Hepatocyte (in vitro differentiated cells): Measurements from ENCODE around the gene BAHCC1. TPM values are rescaled to one million over a fixed set of nuclear protein-coding genes. Genes with fewer than 3 reads are reported as not detected.

Experiments used
- DNase-seq: peaks from one replicate; pipeline ENCODE4 v3.0.0-alpha.2; 2016; ENCODE audit warnings: low spot score
- H2AFZ ChIP-seq: fragments of 200-600 bp; sonication (generic); 2 replicates; pipeline ENCODE4 v1.6.0; 2016; ENCODE audit warnings: antibody characterized with exemption, mild to moderate bottlenecking
- H3K27ac ChIP-seq: fragments of 200-600 bp; sonication (generic); 2 replicates; pipeline ENCODE4 v1.5.1; 2016; ENCODE audit warnings: mild to moderate bottlenecking
- H3K27me3 ChIP-seq: fragments of 200-600 bp; sonication (generic); 2 replicates; pipeline ENCODE4 v1.6.1; 2016
- H3K36me3 ChIP-seq: fragments of 200-600 bp; sonication (generic); replicated peaks from 2 replicates; pipeline ENCODE4 v1.5.1; 2016; ENCODE audit warnings: low read depth; ENCODE audit not compliant: insufficient read depth
- H3K4me1 ChIP-seq: fragments of 200-600 bp; sonication (generic); 2 replicates; pipeline ENCODE4 v1.5.1; 2016; ENCODE audit warnings: mild to moderate bottlenecking, moderate library complexity; ENCODE audit not compliant: insufficient read depth
- H3K4me2 ChIP-seq: fragments of 200-600 bp; sonication (generic); 2 replicates; pipeline ENCODE4 v1.6.0; 2016
- H3K4me3 ChIP-seq: fragments of 200-600 bp; sonication (generic); 2 replicates; pipeline ENCODE4 v1.5.1; 2016; ENCODE audit warnings: mild to moderate bottlenecking
- H3K79me2 ChIP-seq: fragments of 200-600 bp; sonication (generic); 2 replicates; pipeline ENCODE4 v1.6.0; 2017; ENCODE audit warnings: mild to moderate bottlenecking
- H3K9me2 ChIP-seq: fragments of 200-600 bp; sonication (generic); replicated peaks from 2 replicates; pipeline ENCODE4 v1.6.0; 2017; ENCODE audit warnings: mild to moderate bottlenecking; ENCODE audit not compliant: insufficient read depth
- H3K9me3 ChIP-seq: fragments of 200-600 bp; sonication (generic); 2 replicates; pipeline ENCODE4 v1.5.1; 2016; ENCODE audit warnings: low read depth, mild to moderate bottlenecking
- H4K20me1 ChIP-seq: fragments of 200-600 bp; sonication (generic); 2 replicates; pipeline ENCODE4 v1.6.0; 2016; ENCODE audit warnings: mild to moderate bottlenecking; ENCODE audit not compliant: insufficient read depth, poor library complexity, severe bottlenecking
- EZH2 ChIP-seq: fragments of 200-600 bp; sonication (generic); IDR thresholded peaks from 2 replicates; pipeline ENCODE4 v1.6.1; 2016; ENCODE audit warnings: antibody characterized with exemption, mild to moderate bottlenecking, borderline replicate concordance
- EZH2phosphoT487 ChIP-seq: fragments of 200-600 bp; sonication (generic); IDR thresholded peaks from one replicate; pipeline ENCODE4 v1.6.1; 2018; ENCODE audit warnings: antibody characterized with exemption, mild to moderate bottlenecking, low read depth, moderate library complexity; ENCODE audit not compliant: unreplicated experiment, severe bottlenecking
- WGBS: methylation state at CpG from one replicate; pipeline ENCODE4 v1.1.6; 2016; ENCODE audit warnings: low lambda C conversion rate; ENCODE audit errors: missing lambda C conversion rate; 5-methylcytosine and 5-hydroxymethylcytosine counted together
- polyA plus RNA-seq: library from polyadenylated mRNA; unstranded; fragments of >200 nt; fragmentation: Nextera tagmentation; extraction: Ambion mirVana; gene quantifications from 2 replicates; pipeline ENCODE4 v1.2.1, GENCODE V29; 2016
- total RNA-seq: library from RNA; depleted of rRNA; stranded (reverse); fragments of >200 nt; gene quantifications from 2 replicates; pipeline ENCODE4 v1.2.3, GENCODE V29; 2014
- TF ChIP-seq, protein P1 (sequence below): fragments of 200-600 bp; sonication (generic); IDR thresholded peaks from 2 replicates; pipeline ENCODE4 v1.5.1; 2016; ENCODE audit warnings: antibody characterized with exemption, mild to moderate bottlenecking; ENCODE audit not compliant: poor library complexity

BAHCC1 gene
- total and polyA plus RNA-seq, 2 experiments from 2014 or later, result 6.4 to 6.6 TPM

- Histone ChIP-seq H3K27me3 (no peaks in the 10 kb centered on the region), H3K9me2 (no peaks in the 10 kb centered on the region), H3K4me2 (no peak overlapping the region), H4K20me1 (peaks cover 11% of the 10 kb centered on the region), H2AFZ (no peak overlapping the region), H3K9me3 (no peaks in the 10 kb centered on the region), H3K4me1 (peaks cover 25% of the 10 kb centered on the region), H3K27ac (no peak overlapping the region), H3K36me3 (no peaks in the 10 kb centered on the region), H3K4me3 (no peak overlapping the region), H3K79me2 (peaks cover 58% of the 10 kb centered on the region)
- DNase-seq, result no peak
- 86% methylated on average over 10 of the region's 10 CpGs for WGBS
- TF ChIP-seq, protein P1, sequence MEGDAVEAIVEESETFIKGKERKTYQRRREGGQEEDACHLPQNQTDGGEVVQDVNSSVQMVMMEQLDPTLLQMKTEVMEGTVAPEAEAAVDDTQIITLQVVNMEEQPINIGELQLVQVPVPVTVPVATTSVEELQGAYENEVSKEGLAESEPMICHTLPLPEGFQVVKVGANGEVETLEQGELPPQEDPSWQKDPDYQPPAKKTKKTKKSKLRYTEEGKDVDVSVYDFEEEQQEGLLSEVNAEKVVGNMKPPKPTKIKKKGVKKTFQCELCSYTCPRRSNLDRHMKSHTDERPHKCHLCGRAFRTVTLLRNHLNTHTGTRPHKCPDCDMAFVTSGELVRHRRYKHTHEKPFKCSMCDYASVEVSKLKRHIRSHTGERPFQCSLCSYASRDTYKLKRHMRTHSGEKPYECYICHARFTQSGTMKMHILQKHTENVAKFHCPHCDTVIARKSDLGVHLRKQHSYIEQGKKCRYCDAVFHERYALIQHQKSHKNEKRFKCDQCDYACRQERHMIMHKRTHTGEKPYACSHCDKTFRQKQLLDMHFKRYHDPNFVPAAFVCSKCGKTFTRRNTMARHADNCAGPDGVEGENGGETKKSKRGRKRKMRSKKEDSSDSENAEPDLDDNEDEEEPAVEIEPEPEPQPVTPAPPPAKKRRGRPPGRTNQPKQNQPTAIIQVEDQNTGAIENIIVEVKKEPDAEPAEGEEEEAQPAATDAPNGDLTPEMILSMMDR, result no peak
- no peak for TF ChIP-seq EZH2
These were observed 21.4 kb downstream of the BAHCC1 start for GRCh38 chr17:81416612-81417011.

- H3K27me3 ChIP-seq, result no peaks in the 10 kb centered on the region
- H3K27ac ChIP-seq, result peak overlapping the region; percentile 51
- H3K4me1 ChIP-seq, result peaks cover 28% of the 10 kb centered on the region
- 72% methylated on average over 26 of the region's 38 CpGs for WGBS
- H3K9me3 ChIP-seq, result no peaks in the 10 kb centered on the region
- H3K36me3 ChIP-seq, result no peaks in the 10 kb centered on the region
- H3K9me2 ChIP-seq, result no peaks in the 10 kb centered on the region
- H3K4me2 ChIP-seq, result no peak overlapping the region
- peaks cover 59% of the 10 kb centered on the region for H3K79me2 ChIP-seq
- peak; percentile 46 for DNase-seq
- H2AFZ ChIP-seq, result no peak overlapping the region
- H4K20me1 ChIP-seq, result peaks cover 11% of the 10 kb centered on the region
- H3K4me3 ChIP-seq, result no peak overlapping the region
- TF ChIP-seq, protein P1, result no peak
- no peak for TF ChIP-seq EZH2
- TF ChIP-seq EZH2phosphoT487, result no peak
These were observed 22.0 kb downstream of the BAHCC1 start for GRCh38 chr17:81417049-81417878.

GRCh38 chr17:81417879-81418709 is 22.8 kb downstream of the BAHCC1 start:
- Histone ChIP-seq H3K9me2 (no peaks in the 10 kb centered on the region), H3K36me3 (no peaks in the 10 kb centered on the region), H3K4me2 (no peak overlapping the region), H3K9me3 (no peaks in the 10 kb centered on the region), H3K27me3 (no peaks in the 10 kb centered on the region), H4K20me1 (peaks cover 8% of the 10 kb centered on the region), H3K4me1 (peaks cover 36% of the 10 kb centered on the region), H3K27ac (peak overlapping the region; percentile 51), H3K79me2 (peaks cover 57% of the 10 kb centered on the region), H3K4me3 (no peak overlapping the region), H2AFZ (no peak overlapping the region)
- TF ChIP-seq EZH2phosphoT487, result no peak
- no peak for TF ChIP-seq EZH2
- TF ChIP-seq, protein P1, result no peak
- WGBS, result 89% methylated on average over 23 of the region's 23 CpGs
- no peak for DNase-seq
